ENCODE data around the gene CD207. TPM values are rescaled to one million over a fixed set of nuclear protein-coding genes. Genes with fewer than 3 reads are reported as not detected.

The CD207 gene
- total RNA-seq, 1 donor from 2014 or later, result not detected

GRCh38 chr2:70820499-70820898, 15.1 kb downstream of the CD207 start, which contains the start of gene CLEC4F:
Gene CLEC4F, minus strand, starts transcription at chr2:70820599. Its CDS starts 76 bp downstream, at chr2:70820523.
- Histone ChIP-seq H3K4me3 (no peak within 1 kb of the TSS), H3K9me3 (ENCODE audit: low read depth) (no peaks in the 10 kb centered on the region), H3K79me2 (ENCODE audit: low read depth) (no peaks in the 10 kb centered on the region), H3K27me3 (no peaks in the 10 kb centered on the region), H2AFZ (replicated peaks) (no peak within 1 kb of the TSS), H3K9ac (no peak within 1 kb of the TSS), H3K4me2 (no peak within 1 kb of the TSS), H3K4me1 (no peaks in the 10 kb centered on the region), H4K20me1 (ENCODE audit: low read depth) (no peaks in the 10 kb centered on the region), H3F3A (ENCODE audit: low read depth) (no peaks in the 10 kb centered on the region), H3K36me3 (no peaks in the 10 kb centered on the region), H3K27ac (no peak within 1 kb of the TSS)
- no peak for DNase-seq (ENCODE audit: low spot score)
- no peak within 1 kb of the TSS for H3K27ac Mint-ChIP-seq
- H3K27me3 Mint-ChIP-seq (ENCODE audit: insufficient read depth, low read depth), result peaks cover 8% of the 10 kb centered on the region
- no peaks in the 10 kb centered on the region for H3K9me3 Mint-ChIP-seq
- H3K4me3 Mint-ChIP-seq, result no peak within 1 kb of the TSS
- H3K36me3 Mint-ChIP-seq, result no peaks in the 10 kb centered on the region
- no peak for TF ChIP-seq CTCF (IDR thresholded peaks at IDR 0.05)
- no peak for TF ChIP-seq EZH2phosphoT487 (IDR thresholded peaks at IDR 0.05)
- no peaks in the 10 kb centered on the region for H3K4me1 Mint-ChIP-seq

GRCh38 chr2:70817284-70817954, 18.2 kb downstream of the CD207 start:
- H3K4me1 Mint-ChIP-seq, result no peaks in the 10 kb centered on the region
- no peak overlapping the region for H2AFZ ChIP-seq (replicated peaks)
- no peak overlapping the region for H3K4me3 ChIP-seq
- no peaks in the 10 kb centered on the region for H3K27me3 ChIP-seq
- H3K4me1 ChIP-seq, result no peaks in the 10 kb centered on the region
- no peaks in the 10 kb centered on the region for H3K36me3 ChIP-seq
- no peaks in the 10 kb centered on the region for H3K27me3 Mint-ChIP-seq (ENCODE audit: insufficient read depth, low read depth)
- no peak overlapping the region for H3K4me3 Mint-ChIP-seq
- no peaks in the 10 kb centered on the region for H3K79me2 ChIP-seq (ENCODE audit: low read depth)
- H4K20me1 ChIP-seq (ENCODE audit: low read depth), result no peaks in the 10 kb centered on the region
- no peaks in the 10 kb centered on the region for H3K9me3 ChIP-seq (ENCODE audit: low read depth)
- no peaks in the 10 kb centered on the region for H3K36me3 Mint-ChIP-seq
- H3K4me2 ChIP-seq, result no peak overlapping the region
- H3K27ac Mint-ChIP-seq, result no peak overlapping the region
- no peak overlapping the region for H3K27ac ChIP-seq
- no peaks in the 10 kb centered on the region for H3K9me3 Mint-ChIP-seq
- H3K9ac ChIP-seq, result no peak overlapping the region
- no peak for DNase-seq (ENCODE audit: low spot score)
- TF ChIP-seq CTCF (IDR thresholded peaks at IDR 0.05) (no peak), EZH2 (IDR thresholded peaks at IDR 0.05) (no peak), EZH2phosphoT487 (IDR thresholded peaks at IDR 0.05) (no peak)
- no peaks in the 10 kb centered on the region for H3F3A ChIP-seq (ENCODE audit: low read depth)

- Histone ChIP-seq H2AFZ (replicated peaks) (no peak overlapping the region), H3K27ac (no peak overlapping the region), H3K4me2 (no peak overlapping the region), H3K4me1 (no peaks in the 10 kb centered on the region), H3F3A (ENCODE audit: low read depth) (no peaks in the 10 kb centered on the region), H3K27me3 (no peaks in the 10 kb centered on the region), H3K9ac (no peak overlapping the region), H3K79me2 (ENCODE audit: low read depth) (no peaks in the 10 kb centered on the region), H3K9me3 (ENCODE audit: low read depth) (no peaks in the 10 kb centered on the region), H3K36me3 (no peaks in the 10 kb centered on the region), H3K4me3 (no peak overlapping the region), H4K20me1 (ENCODE audit: low read depth) (no peaks in the 10 kb centered on the region)
- Mint-ChIP-seq H3K4me1 (no peaks in the 10 kb centered on the region), H3K9me3 (no peaks in the 10 kb centered on the region), H3K4me3 (no peak overlapping the region), H3K27me3 (ENCODE audit: insufficient read depth, low read depth) (no peaks in the 10 kb centered on the region), H3K27ac (no peak overlapping the region), H3K36me3 (no peaks in the 10 kb centered on the region)
- no peak for TF ChIP-seq EZH2phosphoT487 (IDR thresholded peaks at IDR 0.05)
- TF ChIP-seq EZH2 (IDR thresholded peaks at IDR 0.05), result no peak
- no peak for TF ChIP-seq CTCF (IDR thresholded peaks at IDR 0.05)
- DNase-seq (ENCODE audit: low spot score), result no peak
Measured at GRCh38 chr2:70816726-70817125, 18.9 kb downstream of the CD207 start.
